GM19438 (cell line): ENCODE measurements around the gene HYAL1.
"Not testable (repeated sequence)": the region's sequence is repeated elsewhere in the genome, so short reads cannot be mapped to it uniquely, and the experiment has no call there.

Experiments
- ATAC-seq: cut with Tn5 transposase; IDR thresholded peaks from one replicate; pipeline ENCODE4 v1.9.1; 2021; ENCODE audit warnings: low read depth; ENCODE audit not compliant: unreplicated experiment

HYAL1 gene

DNA sequence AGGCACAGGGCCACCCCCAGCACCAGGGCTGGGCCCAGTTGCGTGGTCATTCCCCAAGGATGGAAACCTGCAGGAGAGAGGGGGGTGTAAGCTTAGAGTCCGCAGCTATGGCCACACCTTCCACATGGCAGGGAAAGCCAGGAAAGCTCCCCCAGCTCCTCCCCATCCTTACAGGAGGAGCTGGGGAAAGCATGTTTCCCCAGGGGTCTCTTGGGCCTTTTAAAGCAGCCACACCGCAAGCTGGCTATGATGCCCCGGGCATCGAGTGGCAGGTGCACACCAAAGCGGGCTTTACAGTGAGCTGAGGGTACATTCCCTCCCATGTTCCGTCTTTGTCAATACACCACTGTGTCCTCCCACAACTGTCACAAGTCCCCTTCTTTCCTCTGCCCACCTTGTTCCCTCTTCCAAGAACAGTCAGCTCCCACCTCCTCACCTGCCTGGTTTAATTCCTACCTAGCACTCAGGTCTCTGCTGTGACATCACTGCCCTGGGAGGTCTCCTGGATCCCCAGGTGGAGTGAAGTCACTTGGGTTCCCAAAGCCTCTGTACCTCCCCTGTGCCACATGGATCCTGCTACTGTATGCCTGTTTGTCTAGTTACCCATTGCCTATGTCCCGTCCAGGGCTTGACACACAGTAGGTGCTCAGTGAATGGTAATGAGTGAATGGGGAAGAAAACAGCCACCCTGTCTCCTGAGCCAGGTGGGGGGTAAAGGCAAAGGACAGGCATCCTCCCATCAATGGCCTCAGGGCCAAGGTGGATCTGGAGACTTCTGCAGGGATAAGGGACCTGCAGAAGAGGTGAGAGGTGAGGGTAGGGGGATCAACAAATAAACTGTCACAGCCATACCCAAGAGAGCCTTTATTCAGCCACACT, 7.6 kb downstream of the HYAL1 start:
- no peak for ATAC-seq

DNA sequence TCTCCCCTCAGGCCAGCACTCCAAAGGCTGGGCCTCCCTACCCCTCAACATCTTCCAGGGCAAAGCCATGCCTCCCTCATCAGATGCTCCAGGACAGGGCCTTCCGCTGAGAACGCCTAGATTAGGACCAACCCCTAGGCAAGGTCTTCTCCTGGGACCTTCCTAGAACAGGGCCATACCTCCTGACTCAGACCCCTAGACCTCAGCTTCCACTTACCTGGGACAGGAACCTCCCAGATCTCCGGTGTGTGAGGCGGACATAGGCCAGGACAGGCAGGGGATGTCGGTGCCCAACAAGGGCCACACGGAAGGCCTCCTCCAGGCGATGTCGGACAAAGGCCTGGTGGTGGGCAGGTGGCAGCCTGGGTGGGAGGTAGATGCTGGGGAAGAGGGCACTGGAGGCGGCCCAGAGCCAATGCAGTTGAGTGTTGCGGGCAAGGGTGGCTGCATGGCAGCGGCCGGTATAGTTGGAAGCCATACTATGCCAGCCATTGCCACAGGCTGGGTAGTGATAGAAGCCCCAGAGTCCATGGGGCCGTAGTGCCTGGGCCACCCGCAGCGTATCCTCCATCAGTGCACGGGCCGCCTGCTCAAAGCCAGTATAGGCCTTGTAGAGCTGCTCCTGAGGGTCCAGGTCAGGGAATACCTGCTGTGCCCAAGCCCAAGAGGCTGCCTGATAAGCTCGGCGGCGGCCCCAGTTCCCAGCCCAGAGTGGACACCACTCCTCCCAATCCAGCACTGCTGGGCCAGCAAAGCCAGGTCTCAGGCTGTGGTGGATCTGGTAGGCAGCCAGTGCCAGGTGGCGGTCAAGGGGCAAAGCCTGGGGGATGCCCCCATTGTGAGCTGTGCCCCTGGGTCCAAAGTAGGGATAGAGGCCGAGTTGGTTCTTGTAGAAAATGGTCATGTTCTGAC, 8.6 kb downstream of the HYAL1 start:
- no peak for ATAC-seq

DNA sequence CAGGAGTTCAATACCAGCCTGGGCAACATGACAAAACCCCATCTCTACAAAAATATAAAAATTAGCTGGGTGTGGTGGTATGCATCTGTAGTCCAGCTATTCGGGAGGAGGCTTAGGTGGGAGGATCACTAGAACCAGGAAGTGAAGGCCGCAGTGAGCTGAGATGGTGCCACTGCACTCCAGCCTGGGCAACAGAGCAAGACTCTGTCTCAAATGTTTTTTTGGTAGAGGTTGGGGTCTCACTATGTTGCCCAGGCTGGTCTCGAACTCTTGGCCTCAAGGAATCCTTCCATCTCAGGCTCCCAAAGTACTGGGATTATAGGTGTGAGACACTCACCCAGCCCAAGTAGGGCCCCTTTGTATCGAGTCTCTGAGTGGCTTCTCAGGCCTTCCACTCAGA, 9.3 kb downstream of the HYAL1 start:
- no peak for ATAC-seq

DNA sequence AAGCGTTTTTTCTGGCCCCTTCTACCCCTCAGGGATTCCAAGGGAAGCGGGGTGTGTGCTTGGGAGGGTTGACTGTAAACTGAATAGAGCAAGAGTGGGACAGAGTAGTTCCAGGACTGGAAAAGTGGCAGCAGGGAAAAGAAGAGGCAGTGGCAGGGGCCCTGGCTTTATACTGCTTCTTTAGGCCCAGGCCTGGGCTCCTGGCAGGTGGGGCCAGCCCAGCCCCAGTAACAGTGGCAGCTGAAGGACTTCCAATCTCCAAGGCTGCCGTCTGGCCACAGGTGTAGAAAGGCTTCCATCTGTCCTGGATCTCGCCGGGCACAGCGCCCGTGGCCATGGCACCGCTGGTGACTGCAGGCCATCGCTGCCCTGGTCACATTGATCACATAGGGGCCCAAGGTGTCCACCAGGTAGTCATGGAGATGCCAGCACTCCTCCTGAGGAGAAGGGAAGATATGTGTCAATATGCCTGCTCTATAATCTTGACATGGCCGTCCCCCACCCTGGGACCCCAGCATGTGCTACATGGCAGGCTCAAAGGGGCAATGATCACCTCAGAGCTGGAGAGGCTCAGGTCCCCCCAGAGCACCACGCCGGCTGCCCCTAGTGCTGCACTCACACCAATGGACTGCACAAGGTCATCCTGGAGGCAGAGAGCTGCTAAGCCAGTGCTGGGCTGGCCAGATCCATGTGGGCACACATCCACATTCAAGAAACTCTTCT, 10.1 kb downstream of the HYAL1 start:
- ATAC-seq = no peak

DNA sequence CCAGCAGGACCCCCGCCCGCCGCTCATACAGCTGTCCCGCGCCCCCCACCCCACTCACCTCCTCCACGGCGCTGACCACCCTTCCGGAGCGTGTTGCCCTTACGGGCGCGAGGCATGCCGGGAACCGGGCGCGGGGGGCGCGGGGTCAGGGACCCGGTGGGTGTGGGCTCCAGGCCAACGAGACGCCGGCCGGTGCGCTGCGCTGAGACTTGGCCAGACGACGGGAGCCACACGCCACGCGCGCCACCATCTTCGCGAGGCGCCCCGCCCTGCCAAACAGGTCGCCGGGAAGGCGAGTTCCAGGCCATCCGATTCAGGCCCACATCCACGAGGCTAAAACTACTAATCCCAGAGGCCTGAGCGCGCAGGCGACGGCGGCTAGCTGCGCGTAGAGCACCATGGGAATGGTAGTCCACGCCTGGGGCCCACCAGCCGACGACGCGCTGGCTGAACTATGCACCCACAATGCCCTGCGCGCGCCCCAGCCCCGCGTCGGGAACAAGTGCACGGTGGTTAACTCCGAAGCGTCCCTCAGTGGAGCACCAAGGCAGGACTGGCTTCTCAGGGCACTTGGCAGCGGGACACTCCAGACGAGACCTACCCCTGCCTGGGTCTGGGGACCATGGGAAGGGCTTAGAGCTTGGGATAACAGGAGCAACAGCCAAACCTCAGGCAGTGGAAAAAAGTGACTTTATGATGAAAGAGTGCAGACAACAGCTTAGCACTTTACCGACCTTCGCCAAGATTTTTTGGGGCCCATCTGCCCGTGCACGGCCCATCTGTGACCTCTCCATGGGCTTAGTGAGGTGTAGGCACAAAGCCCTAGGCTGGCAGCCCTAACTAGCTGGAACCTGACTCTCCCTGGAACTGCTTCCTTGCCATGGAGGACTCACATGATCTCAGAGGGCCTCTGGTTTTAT, 11.0 kb downstream of the HYAL1 start, which contains the start of gene IFRD2:
Gene IFRD2, minus strand, starts transcription at position 271 of the 920 bp plus-strand sequence. Its CDS starts 155 bp downstream, at position 116.
- peak; percentile 91 for ATAC-seq

DNA sequence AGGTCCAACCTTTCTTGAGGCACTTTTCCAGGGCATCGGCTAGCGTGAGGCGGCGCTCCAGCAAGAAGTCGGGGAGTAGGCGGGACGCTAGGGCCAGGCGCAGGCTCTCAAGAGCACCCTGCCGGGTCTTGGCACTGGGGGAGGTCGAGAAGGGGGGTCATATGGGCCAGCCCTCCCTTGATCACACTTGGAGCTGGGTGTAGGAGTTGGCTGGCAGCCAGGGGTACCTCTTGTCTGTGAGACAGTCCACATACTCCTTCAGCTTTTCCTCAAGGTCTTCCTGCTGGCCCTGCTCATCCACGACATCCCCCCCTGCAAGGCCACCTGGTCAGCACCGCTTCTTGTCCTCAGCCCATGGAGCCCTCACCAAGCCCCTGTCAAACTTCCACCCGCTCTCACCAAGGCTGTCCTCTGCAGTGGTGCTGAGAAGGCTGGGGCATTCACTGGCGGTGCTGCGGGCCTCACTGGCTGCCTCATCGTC, 13.2 kb downstream of the HYAL1 start:
- ATAC-seq = no peak

DNA sequence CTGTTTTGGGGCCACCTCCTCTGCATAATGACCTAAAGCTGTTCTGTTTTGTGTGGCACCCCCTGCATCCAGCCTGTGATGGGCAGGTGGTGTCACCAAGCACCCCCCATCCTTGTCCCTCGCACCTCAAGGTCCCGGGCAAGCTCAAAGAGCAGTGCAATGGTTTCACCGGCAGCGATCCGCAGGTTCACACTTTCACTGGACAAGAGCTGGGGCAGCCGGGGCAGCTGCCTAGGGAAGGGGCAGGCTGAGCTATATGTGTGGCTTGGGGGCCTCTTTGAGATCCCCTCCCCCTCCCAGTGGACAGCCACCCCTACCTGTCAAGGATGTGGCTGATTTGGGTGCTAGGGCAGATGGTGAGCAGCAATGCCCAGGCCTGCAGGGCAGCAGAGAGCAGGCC, 14.2 kb downstream of the HYAL1 start:
- no peak for ATAC-seq

DNA sequence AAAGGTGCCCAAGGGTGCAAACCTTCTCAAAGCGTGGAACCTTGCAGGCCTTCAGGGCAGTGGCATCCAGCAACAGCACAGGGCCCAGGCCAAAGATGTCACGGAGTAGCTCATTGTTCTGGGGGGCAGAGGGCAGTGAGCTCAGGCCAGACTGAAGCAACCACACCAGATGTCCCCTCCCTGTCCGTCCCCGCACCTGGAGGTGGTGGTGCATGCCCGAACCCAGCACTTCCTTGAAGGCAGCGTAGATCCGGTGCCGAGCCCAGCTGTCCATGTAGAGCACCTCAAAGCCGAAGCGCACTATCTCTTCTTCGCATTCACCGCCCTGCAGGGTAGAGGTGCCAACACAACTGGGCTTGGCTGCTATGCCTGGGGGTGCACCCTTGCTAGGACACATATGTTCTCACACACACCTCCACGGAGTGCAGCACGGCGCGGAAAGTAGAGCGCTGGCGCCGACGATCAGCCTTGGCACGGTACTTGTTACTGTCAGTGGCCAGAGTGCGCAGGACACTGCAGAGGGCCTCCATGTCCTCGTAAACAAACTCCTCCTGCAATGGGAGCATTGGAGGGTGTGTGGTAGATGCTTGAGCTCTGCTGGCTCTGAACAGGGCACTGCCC, 14.9 kb downstream of the HYAL1 start:
- ATAC-seq = no peak

DNA sequence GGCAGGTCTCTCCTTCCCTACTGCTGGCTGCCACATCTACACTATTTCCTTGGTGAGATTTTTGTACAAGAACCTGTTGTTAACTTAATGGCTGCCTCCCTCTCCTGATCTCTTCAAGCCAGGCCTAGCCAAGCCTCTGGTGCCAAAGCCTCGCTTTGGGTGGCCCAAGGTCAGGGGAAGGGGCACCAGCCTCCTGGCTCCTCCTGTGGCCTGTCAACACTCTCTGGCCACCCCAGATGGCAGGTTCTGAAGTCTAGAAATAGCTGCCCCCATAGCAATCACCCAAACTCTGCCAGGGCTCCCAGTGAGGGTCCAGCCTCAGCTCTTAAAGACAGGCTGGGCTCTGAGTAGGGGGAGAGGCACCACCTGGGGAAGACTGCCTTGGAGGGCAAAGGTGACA, 16.1 kb downstream of the HYAL1 start:
- no peak for ATAC-seq

DNA sequence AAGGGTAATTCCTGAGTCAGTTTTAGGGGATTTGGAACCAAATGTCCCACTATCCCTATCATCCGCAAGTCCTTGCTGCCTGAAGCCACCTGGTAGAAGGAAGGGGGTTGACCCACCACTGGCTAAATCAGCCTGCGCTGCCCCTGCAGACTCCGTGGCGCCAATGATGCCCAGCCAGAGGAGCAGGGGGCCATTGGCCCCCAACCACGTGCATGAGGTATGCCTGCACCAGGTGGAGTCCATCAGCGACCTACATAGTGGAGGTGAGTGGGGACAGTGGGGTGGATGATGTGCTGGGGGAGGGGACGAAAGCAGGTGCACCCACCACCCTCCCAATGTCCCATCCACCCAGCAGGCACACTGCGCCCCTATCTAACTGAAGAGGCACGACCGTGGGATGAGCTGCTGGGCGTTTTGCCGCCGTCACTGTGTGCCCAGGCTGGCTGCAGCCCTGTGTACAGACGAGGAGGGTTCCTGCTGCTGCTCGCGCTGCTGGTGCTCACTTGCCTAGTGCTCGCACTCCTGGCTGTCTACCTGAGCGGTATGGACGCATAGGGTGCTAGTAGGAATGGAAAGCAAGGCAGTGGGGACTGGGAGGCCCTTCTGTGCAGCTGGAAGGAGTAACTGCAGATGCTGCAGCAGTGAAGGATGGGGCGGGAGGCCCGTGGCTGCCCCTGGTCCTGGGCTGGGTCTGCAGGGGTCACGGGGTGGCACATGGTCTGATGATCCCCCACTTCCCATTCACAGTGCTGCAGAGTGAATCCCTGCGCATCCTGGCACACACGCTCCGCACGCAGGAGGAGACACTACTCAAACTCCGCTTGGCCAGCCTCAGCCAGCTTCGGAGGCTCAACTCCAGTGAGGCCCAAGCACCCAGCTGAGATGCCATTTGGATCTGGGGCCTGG, 16.8 kb downstream of the HYAL1 start:
- no peak for ATAC-seq

DNA sequence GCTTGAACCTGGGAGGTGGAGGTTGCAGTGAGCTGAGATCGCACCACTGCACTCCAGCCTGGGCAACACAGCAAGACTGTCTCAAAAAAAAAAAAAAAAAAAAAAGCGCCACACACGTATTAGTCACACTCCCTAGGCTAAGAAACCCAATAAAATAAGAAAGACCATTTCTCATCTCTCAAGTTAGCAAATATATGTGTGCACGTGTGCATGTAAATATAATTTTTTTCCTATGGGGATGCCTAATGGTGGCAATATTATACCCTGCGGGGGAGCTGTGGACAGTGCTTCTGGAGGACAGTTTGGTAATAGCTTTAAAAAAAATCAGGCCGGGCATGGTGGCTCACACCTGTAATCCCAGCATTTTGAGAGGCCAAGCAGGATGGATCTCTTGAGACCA, 19.3 kb downstream of the HYAL1 start:
- ATAC-seq = not testable (repeated sequence)

DNA sequence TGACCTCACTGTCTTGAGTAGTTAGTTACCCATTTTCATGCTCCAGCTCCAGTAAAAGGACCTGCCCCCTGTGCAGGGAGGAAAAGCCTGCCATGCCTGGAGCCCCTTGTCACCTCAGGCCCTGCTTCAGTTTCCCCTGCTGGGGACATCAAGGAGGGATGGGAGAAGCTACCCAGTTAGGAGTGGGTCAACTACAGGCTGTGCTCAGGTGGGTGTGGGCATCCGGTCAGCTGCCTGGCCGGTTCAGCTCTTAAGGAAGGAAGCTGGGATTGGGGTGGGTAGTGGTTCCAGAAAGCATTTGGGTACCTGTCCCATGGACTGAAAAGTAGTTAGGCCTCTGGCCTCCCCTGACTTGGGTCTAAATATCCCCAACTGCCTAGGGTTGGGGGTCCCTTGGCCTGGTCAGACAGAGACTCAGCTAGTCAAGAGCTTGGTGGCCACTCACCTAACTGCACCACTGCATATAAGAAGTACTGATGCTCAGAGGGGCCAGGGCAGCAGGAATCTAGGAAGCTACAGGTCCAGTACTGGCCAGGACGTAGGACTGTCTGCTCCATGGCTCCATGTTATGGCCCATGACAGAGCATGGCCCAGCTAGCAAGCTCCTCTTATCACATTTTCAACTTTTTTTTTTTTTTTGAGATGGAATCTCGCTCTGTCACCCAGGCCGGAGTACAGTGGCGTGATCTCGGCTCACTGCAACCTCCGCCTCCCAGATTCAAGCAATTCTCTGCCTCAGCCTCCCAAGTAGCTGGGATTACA, 23.9 kb downstream of the HYAL1 start:
- ATAC-seq = no peak

DNA sequence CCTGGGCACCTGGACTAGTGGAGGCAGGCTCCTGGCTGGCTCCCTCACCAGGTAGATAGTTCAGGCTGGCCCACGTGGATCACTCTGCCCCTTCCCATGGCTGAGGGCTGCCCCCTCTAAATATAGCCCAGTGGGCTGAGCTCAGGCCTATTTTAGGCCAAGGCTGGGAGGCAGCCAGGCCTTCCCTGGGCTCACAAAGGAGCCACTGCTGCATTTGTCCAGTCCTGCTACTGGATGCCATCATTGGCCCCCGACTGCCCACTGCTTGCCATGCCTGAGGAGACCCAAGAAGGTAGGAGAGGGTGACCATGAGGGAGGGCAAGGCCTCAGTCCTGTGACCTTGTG, 24.5 kb downstream of the HYAL1 start, which contains the start of gene LSMEM2:
Gene LSMEM2, plus strand, starts transcription at position 208 of the 345 bp plus-strand sequence. Its CDS starts 27 bp downstream, at position 235.
- ATAC-seq = no peak

DNA sequence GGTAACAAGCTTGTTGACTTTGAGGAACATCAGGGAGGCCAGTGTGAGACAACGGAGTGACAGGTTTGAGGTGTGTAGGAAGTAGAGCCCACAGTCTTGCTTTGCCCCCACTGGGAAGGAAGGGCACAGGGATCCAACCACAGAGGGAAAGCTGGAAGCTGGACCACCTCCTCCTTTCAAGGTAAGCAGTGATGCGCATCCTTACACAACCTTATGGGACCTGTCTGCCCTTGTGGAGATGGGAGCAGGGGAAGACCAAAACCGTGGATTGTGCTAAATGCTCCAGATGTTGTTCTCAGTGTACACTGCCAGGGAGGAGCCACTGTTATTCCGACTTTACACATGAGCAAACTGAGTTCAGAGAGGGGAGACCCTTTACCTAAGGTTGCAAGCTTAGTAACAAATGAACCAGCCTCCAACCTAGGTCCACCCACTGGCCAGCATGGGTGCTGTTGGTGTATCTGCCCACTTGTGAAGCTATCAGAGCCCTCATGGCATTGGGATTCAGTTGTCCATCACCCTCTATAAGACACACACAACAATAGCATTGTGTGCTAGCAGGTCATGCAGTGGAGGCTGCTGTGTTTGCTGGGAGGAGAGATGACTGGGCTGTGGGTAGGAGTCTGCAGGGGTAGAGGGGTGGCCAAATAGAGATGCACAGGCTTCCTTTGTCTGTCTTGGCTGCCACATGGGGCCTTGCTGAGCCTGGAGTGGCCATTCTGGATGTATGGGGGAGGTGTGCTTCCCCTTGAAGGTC, 25.1 kb downstream of the HYAL1 start:
- ATAC-seq = no peak

DNA sequence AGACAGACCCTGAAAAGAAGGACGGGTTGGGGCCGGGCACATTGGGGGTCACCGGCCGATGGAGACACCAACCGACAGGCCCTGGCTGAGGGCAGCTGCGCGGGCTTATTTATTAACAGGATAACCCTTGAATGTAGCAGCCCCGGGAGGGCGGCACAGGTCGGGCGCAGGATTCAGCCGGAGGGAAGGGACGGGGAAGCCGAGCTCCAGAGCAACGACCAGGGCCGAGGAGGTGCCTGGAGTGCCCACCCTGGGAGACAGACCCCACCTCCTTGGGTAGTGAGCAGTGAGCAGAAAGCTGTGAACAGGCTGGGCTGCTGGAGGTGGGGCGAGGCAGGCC, 26.6 kb downstream of the HYAL1 start:
- no peak for ATAC-seq

DNA sequence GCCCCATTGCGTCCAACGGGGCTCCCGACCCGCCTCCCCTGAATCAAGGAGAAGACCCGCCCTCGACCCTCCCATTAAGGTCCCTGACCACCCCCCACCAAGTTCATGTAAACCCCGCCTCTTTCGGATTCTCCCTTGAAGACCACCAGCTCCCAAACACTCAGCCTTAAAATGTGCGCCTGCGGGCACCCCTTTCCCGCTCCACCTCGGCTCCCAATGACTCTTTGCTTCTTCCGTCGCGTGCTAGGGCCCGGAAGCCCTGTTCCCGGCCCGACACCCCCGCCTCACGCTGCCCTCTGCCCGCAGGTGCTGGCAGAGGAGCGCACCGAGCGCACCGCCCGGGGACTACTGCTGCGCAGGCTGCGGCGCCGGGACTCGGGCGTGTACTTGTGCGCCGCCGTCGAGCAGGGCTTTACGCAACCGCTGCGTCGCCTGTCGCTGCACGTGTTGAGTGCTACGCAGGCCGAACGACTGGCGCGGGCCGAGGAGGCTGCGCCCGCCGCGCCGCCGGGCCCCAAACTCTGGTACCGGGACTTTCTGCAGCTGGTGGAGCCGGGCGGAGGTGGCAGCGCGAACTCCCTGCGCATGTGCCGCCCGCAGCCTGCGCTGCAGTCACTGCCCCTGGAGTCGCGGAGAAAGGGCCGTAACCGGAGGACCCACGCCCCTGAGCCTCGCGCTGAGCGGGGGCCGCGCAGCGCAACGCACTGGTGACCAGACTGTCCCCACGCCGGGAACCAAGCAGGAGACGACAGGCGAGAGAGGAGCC, 27.2 kb downstream of the HYAL1 start:
- no peak for ATAC-seq
